Measurements from ENCODE around the gene HTATSF1.

HTATSF1 gene, protein sequence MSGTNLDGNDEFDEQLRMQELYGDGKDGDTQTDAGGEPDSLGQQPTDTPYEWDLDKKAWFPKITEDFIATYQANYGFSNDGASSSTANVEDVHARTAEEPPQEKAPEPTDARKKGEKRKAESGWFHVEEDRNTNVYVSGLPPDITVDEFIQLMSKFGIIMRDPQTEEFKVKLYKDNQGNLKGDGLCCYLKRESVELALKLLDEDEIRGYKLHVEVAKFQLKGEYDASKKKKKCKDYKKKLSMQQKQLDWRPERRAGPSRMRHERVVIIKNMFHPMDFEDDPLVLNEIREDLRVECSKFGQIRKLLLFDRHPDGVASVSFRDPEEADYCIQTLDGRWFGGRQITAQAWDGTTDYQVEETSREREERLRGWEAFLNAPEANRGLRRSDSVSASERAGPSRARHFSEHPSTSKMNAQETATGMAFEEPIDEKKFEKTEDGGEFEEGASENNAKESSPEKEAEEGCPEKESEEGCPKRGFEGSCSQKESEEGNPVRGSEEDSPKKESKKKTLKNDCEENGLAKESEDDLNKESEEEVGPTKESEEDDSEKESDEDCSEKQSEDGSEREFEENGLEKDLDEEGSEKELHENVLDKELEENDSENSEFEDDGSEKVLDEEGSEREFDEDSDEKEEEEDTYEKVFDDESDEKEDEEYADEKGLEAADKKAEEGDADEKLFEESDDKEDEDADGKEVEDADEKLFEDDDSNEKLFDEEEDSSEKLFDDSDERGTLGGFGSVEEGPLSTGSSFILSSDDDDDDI

GRCh38 chrX:136497556-136498052, at the start of gene HTATSF1:
HTATSF1 (plus strand) TSS chrX:136497592; CDS start chrX:136497685, 93 bp downstream.
- no peak for DNase-seq (ENCODE audit: low spot score)

- DNase-seq (ENCODE audit: low spot score): no peak
Observed at GRCh38 chrX:136447968-136448367, 49.4 kb upstream of the HTATSF1 start.

DNA sequence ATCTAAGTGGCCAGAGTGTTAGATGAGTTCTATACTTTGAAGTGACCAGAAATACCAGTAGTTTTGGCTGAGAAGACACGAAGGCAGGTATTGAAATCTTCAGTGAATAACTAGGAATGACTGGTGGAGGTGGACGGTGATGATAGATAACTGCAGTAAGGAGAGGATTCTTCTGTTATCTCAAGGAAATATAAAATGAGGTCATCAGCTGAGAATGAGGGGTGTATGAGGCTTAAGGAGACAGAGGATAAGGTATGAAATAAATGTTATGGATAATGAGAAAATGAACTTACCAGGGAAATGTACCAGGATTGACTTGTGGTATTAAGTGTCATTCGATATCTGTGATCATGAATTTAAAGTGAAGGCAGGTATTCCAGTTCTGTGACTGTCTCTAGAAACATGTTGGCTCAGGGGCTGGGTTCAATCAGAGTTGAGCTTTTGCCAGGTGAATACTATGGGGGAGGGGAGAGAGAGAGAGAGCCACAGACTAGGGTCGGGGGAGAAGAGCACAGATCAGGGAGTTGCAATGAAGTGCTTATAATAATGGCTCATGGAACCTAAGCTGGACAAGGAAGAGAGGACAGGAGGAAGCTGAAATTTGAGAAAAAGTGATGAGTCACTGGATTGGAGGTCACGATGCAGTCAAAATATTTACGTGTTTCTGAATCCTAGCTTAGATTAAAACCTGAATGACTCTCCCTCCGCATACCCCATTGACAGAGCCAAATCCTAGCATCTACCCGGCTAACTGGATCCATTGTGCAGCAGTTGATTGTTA, 47.2 kb upstream of the HTATSF1 start:
- no peak for DNase-seq (ENCODE audit: low spot score)

- DNase-seq (ENCODE audit: low spot score): no peak
Observed at GRCh38 chrX:136452614-136453013, 44.8 kb upstream of the HTATSF1 start.

- no peak for DNase-seq (ENCODE audit: low spot score)
Observed at GRCh38 chrX:136453114-136453513, 44.3 kb upstream of the HTATSF1 start.

- no peak for DNase-seq (ENCODE audit: low spot score)
Observed at GRCh38 chrX:136453771-136454170, 43.6 kb upstream of the HTATSF1 start.

GRCh38 chrX:136456133-136456532, 41.3 kb upstream of the HTATSF1 start:
- no peak for DNase-seq (ENCODE audit: low spot score)

DNA sequence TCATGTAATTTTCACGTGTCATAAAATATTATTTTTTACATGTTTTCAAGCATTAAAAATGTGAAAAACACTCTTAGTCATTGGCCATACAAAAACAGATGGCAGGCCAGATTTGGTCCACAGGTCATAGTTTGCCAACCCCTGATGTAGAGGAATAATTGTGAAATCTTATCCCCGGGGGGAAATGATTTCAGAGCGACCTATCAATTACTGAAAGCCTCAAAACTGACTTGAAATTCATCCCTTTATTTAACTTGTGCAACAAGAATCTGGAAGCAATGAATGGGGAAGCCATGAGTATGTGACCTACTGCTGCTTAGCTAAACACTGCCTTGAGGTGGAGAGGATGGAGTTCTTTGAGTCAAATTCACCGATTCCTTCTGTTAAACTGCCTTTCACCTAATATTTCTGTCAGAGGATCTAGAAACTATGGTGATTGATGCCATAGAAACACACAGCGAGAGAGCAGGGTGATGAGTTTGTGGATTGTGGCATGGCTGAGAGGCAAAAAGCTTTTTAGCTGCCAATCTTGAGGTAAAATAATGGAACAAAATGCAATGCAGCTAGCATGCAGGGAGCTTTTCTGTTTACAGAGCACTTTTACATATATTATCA, 40.0 kb upstream of the HTATSF1 start:
- no peak for DNase-seq (ENCODE audit: low spot score)

DNA sequence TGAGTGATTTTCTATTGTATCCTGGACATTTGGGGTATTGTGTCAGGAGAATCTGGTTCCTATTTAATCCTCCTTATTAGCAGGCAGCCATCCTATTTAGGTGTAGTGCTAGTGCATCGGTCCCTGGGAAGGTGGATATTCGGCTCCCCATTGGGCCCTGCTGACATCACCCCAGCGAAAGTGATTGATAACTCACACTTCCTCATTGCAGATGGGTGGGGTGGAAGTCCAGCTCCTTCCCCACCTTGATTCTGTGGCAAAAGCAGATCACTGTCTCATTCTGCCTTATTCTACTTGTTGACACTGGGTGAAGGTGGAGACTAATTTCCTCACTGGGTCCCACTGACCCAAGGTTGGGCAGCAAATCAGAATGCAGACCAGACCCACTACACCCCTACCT, 32.8 kb upstream of the HTATSF1 start:
- no peak for DNase-seq (ENCODE audit: low spot score)

- no peak for DNase-seq (ENCODE audit: low spot score)
Observed at GRCh38 chrX:136467303-136467702, 30.1 kb upstream of the HTATSF1 start.

- DNase-seq (ENCODE audit: low spot score): no peak
Observed at GRCh38 chrX:136468391-136469103, 28.8 kb upstream of the HTATSF1 start.

DNA sequence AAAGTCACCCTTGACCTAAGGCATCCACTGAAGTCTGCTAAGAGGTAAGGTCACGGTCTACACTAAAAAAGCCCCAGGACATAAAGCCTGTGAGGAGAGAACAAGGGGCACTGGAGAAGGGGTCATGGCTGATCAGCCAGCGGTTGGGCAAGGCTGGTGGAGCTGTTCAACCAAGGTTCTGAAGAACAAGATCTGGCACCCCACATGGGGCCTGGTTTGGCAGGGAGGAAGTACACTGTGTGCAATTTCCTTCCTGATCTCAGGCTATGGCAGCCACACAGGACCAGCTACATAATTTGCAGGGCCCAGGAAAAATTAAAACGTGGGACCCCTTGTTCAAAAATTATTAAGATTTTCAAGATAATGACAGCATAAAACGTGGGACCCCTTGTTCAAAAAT, 23.7 kb upstream of the HTATSF1 start:
- no peak for DNase-seq (ENCODE audit: low spot score)

- no peak for DNase-seq (ENCODE audit: low spot score)
Observed at GRCh38 chrX:136475236-136475635, 22.2 kb upstream of the HTATSF1 start.

DNA sequence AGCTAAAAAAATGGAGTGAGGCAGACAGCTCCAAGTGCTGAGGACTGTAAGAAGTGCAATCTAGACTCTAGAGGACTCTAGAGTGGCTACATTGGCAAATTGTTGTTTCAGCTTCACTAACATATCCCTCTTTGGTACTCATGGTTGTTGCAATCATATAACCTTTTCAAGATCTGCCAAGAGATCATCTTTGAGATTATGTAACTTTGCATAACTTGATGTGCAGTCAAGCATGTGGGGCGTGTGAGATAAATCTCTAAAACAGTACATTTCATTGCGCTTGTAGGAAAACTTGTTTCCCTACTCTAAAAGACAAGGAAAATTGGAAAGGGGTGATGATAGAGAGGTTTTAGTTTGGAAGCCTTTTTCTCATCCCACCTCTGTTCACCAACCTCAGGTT, 20.9 kb upstream of the HTATSF1 start:
- DNase-seq (ENCODE audit: low spot score): no peak

- no peak for DNase-seq (ENCODE audit: low spot score)
Observed at GRCh38 chrX:136477026-136477425, 20.4 kb upstream of the HTATSF1 start.

DNA sequence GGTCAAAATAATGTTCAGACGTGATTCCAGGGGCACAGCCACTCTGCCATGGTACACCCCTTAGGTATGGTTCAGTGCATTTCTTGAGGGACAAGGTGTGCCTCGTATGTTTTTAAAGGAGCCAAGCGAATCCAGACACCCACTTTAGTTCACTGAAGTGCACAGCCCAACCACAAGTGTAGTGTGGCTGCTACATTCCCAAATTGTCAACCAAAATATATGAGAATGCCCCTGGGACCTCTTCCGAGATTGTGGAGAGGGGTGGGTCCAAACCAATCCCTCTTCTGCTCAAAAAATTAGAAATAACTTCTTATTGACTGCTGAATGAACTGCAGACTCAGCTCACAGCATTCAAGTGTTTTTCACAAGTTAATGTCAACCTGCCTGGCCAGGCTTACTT, 17.0 kb upstream of the HTATSF1 start:
- no peak for DNase-seq (ENCODE audit: low spot score)

GRCh38 chrX:136487647-136488046, 9.7 kb upstream of the HTATSF1 start, which contains the start of gene BRS3:
BRS3 (plus strand) TSS chrX:136487947; CDS start chrX:136488115, 168 bp downstream.
- DNase-seq (ENCODE audit: low spot score): no peak

DNA sequence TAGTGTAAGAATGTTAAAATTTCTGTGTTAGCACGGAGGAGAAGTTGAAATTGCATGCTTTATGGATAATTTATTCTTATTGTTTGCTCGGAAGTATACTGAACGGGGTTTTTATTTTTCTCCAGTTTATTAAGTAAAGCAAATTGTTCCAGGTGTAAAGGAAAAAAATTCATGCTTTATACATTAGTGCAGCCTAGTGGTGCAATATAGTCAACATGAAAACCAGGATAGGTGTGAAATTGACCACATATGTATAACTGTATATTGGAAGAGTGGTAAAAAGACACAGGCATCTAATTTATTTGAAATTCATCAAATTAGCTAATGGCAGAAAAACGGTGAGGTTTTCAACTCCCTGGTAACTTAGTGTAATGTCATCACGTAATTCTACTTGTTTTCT, 8.7 kb upstream of the HTATSF1 start:
- no peak for DNase-seq (ENCODE audit: low spot score)

DNA sequence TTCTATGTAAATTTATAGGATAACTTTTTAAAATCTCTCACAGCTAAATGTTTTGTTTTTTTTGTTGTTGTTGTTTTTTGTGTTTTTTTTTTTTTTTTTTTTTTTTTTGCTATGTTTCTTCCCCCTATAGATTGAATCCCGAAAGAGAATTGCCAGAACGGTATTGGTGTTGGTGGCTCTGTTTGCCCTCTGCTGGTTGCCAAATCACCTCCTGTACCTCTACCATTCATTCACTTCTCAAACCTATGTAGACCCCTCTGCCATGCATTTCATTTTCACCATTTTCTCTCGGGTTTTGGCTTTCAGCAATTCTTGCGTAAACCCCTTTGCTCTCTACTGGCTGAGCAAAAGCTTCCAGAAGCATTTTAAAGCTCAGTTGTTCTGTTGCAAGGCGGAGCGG, 5.6 kb upstream of the HTATSF1 start:
- DNase-seq (ENCODE audit: low spot score): no peak

GRCh38 chrX:136493011-136493410, 4.4 kb upstream of the HTATSF1 start:
- DNase-seq (ENCODE audit: low spot score): no peak

GRCh38 chrX:136495043-136495442, 2.3 kb upstream of the HTATSF1 start:
- no peak for DNase-seq (ENCODE audit: low spot score)

Data from activated CD4-positive, alpha-beta T cell treated with anti-CD3 and anti-CD28 coated beads, Interleukin-2, Interleukin-4, amounts not matched to agents 100 ng/mL and 50 ng/mL, durations not matched to agents 16 hours and 8 hours (primary cell).